ENCODE data around the gene KAZALD1. TPM values are rescaled to one million over a fixed set of nuclear protein-coding genes. Genes with fewer than 3 reads are reported as not detected.
"Not testable (repeated sequence)": the region's sequence is repeated elsewhere in the genome, so short reads cannot be mapped to it uniquely, and the experiment has no call there.

Gene KAZALD1
- total RNA-seq, 1 experiment from 2014 or later, result 15.1 TPM

DNA sequence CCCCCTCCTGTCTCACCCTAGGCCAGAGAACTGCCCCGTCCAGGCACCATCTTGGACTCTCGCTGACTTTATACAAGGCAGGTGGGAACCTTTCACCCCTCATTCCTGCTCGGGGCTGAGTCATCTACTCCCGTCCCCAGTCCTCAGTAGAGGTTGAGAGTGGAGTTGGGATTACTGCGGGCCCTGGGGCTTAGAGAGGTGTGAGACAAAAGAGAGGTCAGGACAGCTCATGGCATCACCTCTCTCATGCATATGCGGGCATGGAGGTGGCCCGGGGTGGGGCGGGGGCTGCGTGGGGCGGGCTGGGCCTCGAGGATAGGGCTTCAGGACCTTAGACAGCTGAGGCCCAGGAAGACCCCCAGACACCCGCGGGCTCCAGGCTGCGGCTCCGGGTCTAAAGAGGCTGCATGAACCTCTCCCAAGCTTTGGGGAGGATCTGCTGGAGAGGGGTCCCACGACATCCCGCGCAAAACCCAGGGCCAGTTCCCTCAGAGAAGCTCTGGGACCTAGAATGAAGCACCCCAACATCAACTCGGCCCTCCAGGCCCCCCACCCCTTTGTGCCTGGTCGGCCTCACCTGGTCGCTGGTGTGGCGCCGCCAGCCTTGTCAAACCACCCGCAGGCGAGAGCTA, 31.2 kb upstream of the KAZALD1 start:
- DNase-seq (ENCODE audit: low read depth), result no peak

DNA sequence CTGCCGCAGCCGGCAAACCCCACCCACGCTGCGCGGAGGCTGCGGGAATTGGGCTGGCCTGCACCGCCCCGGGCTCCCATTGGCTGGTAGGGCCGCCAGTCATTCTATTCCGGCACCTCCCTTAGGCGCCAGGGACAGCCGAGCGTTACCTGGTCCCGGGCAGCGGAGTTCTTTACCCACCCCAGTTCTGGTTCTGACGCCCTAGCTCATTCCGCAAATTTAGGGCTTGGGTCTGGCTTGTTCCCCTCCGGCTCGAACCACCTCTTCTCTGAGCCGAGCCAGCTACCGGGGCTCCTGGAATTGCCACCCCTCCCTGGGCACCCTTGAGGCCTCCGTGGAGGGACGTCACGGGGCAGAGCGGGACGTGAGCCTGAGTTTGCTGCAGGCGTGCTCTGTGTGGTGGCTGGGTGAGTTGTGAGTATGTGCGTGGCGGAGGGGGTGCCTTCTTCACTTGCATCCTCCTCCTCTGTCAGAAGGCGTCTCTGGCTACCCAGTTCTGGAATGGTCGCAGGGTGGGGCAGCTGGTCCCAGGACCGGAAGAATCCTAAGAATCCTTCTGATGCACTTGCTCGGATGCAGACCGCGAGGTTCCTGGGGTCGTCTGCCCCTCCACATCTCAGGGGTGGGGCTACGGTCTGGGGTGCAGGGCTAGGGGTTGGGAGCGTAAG, 30.5 kb upstream of the KAZALD1 start, which contains the start of the genes PDZD7 and SFXN3:
Gene PDZD7, minus strand, starts transcription at position 2 of the 668 bp plus-strand sequence. CDS start 910 bp downstream, outside the sequence.
Gene SFXN3, plus strand, starts transcription at position 107 of the 668 bp plus-strand sequence. CDS start 3,461 bp downstream, outside the sequence.
- DNase-seq (ENCODE audit: low read depth), result peak; percentile 81

DNA sequence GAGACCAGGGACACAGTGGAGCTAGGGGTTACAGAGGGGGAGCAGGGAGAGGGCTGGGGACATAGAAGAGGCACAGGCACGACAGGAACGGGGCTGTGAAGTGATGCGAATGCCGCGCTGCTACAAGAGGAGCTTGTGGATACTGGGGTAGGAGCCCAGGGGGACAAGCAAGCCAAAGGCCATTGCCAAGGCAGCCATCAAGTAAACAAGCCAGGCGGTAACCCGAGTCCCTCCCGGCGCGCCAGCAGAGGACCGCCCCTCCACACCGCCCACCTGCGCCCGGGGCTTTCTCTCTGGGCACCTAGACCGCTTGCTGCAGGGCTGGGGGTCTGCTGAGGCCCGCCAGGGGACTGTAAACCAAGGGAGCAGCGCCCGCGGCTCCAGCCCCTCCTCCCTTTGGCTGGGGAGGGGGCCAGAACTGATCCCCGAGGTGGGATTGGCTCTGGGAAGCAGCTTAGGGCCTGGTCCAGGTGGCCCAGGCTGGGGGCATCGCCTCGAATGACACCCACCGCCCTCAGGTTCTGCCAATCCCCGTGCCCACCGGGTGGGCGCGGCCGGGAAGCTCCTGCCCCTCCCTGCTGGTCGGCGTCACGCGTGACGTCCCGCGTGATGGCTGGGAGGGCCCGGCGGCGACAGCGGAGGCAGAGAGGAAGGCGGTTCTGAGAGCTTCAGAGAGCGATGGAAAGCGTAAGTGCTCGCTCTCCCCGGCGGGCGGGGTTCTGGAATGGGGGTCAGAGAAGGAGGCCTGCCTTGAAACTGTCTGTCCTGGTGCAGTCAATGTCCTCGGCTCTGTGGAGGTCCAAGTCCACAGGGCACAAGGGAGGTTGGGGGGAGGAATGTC, 29.8 kb upstream of the KAZALD1 start:
- DNase-seq (ENCODE audit: low read depth), result peak; percentile 65

DNA sequence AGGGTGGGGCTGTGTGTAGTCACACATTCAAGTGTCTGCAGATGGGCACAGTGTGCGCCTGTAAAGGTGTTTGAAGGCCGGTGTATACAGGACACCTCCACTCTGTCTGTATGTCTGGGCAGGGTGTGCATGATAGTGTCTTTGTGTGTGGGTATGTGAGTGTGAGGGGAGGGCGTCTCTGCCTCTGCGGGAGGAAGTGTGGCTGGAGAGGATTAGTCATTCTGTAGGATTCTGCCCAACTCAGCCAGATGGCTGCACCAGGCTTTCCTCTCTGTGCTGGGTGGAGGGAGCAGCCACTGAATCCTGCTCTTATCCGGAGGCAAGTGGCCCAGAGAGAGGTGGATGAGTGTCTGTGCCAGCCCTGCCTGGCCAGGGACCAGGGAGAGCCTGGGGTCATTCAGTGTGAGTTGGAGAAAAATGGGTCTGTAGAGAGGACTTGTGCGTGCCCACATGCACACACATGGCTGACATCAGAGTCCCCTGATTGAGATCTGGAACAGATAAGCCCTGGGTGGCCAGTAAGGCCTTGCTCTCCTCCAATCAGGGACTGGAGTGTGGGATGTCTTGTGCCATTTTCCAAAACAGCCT, 29.1 kb upstream of the KAZALD1 start:
- peak; percentile 83 for DNase-seq (ENCODE audit: low read depth)

DNA sequence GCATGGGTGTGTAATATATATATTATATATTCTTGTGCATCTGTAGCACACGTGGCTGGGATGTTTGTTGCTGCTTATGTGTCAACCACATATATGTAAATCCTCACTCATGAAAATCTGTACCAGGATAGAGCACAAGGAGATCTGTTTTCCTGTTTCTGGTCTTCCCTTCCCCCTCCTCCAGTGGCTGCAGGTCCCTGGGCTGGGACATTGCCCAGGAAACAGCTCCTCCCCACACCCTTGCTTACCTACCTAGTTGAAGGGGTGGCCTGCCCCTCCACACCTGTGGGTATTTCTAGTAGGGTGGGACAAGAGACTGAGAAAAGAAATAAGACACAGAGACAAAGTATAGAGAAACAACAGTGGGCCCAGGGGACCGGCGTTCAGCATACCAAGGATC, 28.5 kb upstream of the KAZALD1 start:
- no peak for DNase-seq (ENCODE audit: low read depth)

DNA sequence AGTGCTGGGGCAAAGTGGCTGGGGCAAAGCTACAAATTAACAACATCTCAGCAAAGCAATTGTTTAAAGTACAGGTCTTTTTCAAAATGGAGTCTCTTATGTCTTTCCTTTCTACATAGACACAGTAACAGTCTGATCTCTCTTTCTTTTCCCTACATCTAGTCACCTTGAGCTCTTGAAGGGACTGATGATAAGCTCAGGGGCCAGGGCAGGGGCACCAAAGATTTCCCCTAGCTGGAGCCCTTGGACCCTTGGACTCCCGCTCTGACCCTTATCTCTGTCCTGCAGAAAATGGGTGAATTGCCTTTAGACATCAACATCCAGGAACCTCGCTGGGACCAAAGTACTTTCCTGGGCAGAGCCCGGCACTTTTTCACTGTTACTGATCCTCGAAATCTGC, 27.4 kb upstream of the KAZALD1 start:
- DNase-seq (ENCODE audit: low read depth), result not testable (repeated sequence)

DNA sequence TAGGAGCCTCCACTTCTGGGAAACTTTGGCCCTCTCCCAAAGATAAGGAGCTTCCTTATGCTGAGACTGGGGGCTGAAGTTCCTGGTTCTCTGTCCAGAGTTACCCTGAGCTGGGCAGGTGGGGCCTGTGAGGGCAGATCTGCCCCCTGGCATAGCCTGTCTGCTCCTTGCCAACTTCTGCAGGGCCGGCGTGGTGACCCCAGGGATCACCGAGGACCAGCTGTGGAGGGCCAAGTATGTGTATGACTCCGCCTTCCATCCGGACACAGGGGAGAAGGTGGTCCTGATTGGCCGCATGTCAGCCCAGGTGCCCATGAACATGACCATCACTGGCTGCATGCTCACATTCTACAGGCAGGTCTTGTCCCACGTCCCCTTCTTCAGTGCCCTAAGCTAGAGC, 26.5 kb upstream of the KAZALD1 start:
- no peak for DNase-seq (ENCODE audit: low read depth)

DNA sequence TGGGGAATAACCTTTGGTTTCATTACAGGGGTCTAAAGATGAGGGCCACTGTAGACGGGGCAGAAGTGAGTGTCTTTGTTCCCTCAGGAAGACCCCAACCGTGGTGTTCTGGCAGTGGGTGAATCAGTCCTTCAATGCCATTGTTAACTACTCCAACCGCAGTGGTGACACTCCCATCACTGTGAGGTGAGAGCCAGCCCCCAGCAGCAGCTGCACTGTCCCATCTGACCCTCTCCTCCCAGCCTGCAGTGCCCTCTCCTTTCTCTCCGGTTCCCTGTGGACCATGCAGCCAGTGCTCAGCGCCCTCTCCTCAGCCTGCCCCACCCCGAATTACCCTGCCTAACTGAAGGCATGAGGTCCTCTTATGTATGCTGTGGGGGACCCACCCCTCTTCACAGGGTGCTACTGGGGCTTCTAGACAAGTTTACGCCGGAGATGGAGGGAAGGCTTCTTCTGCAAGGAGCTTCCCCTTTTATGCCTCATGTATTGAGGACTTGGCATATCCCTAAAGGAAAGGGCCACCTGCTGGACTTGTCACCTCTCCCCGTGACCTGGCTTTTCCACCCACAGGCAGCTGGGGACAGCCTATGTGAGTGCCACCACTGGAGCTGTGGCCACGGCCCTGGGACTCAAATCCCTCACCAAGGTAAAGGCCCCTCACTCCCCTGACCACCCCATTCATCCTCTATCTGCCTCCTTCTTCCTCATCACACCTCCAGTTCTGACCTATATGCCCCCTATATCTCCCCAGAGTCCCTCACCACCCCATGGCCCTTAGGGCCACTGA, 25.7 kb upstream of the KAZALD1 start:
- no peak for DNase-seq (ENCODE audit: low read depth)

DNA sequence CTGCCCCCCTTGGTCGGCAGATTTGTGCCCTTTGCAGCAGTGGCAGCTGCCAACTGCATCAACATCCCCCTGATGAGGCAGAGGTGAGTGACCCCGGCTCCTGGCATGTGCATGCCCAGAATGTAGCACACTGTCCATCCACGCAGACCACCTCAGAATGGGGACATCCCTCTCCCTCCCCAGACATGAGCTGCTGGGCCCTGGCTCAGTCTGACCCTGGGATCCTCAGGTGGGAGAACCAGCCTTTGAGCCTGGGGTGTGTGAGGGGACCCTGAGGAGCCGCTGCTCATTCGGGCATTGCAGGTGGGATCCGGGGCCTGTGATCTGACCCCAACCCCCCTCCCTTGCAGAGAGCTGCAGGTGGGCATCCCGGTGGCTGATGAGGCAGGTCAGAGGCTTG, 25.1 kb upstream of the KAZALD1 start:
- DNase-seq (ENCODE audit: low read depth), result no peak

DNA sequence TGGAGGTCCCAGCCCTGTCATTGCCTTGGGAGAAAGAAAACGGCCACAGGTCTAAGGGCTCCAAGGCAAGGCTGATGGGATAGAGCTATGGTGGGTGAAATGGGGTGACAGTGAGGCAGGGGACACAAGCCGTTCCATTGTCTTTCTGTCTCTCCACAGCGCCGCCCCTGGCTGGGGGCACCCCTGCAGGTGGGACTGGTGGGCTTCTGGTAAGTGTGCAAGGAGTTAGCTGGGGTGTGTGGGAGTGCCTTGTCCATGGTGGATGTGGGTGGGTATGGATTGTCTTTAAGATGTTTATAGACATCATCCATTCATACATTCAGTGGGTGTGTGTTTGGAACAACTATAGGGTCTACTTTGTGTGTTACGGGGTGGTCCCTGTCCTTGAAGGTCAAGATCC, 23.3 kb upstream of the KAZALD1 start:
- DNase-seq (ENCODE audit: low read depth), result no peak

DNA sequence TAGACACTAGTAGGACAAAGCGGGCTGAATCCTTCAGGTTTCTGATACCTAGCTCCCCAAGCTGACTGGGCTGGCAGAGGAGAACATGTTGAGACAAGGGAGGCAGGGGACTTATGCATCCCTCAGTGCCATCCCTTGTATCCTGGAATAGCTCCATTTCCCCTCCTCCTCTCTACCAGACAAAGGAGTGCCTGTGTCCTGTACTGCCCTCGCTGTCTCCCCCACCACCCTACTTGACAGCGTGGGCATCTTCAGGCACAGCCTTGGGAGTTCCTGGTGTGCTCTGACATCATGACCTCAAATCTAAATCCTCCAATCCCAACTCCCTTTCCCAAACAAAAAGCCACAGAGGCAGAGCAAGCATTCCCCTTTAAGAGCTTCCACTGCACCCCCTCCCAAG, 21.7 kb upstream of the KAZALD1 start:
- DNase-seq (ENCODE audit: low read depth), result no peak

DNA sequence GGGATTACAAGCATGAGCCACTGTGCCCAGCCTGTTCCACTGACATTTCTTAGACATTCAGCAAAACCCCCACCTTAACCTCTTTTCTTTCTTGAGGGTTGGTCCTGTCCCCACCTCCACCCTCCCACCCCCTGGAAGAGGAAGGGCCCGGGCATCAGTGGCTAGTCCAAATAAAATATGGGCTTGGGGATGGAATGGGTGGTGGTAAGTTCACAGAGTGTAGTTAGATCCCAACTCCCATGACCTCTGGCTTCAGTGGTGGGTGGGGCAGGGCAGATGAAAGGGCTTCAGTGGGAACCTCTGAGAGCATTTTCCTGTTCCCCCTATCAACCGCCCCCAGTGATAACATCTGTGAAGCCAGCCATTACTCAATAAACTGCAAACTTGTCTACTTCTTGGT, 20.9 kb upstream of the KAZALD1 start:
- DNase-seq (ENCODE audit: low read depth), result no peak

DNA sequence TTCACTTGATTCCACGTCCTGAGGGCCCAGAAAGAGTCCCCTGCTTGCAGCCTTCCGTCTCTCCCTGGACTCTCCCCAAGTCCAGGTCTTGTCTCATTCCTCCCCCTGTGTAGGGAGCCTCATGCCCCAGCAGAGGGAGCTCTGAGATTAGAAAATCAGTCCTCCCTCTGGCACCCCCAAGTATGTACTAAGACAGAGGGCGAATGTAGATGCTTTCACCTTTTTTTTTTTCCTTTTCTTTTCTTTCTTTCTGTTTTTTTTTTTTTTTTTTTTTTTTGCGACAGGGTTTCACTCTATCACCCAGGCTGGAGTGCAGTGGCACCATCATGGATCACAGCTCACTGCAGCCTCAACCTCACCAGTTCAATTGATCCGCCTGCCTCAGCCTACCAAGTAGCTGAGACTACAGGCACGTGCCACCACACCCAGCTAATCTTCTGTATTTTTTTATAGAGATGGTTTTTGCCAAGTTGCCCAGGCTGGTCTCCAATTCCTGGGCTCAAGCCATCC, 20.5 kb upstream of the KAZALD1 start:
- peak; percentile 88 for DNase-seq (ENCODE audit: low read depth)

DNA sequence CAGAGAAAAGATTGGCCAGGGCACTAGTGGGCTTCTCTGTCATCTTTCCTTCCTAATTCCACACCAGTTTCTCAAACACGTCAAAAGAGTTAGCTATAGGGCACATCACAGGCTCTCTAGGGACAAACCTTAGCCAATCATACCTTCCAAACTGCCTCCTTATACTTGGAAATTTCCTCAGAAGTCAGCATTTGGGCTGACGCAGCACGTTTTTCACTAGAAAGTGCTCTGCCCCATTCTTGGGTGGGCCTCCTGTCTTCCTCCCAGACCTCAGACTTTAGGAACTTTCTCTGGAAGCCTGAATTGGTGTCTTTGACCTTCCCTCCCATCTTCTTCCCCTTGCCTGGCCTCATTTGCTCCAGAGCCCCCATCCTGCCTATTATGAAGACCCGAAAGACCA, 19.7 kb upstream of the KAZALD1 start:
- no peak for DNase-seq (ENCODE audit: low read depth)

DNA sequence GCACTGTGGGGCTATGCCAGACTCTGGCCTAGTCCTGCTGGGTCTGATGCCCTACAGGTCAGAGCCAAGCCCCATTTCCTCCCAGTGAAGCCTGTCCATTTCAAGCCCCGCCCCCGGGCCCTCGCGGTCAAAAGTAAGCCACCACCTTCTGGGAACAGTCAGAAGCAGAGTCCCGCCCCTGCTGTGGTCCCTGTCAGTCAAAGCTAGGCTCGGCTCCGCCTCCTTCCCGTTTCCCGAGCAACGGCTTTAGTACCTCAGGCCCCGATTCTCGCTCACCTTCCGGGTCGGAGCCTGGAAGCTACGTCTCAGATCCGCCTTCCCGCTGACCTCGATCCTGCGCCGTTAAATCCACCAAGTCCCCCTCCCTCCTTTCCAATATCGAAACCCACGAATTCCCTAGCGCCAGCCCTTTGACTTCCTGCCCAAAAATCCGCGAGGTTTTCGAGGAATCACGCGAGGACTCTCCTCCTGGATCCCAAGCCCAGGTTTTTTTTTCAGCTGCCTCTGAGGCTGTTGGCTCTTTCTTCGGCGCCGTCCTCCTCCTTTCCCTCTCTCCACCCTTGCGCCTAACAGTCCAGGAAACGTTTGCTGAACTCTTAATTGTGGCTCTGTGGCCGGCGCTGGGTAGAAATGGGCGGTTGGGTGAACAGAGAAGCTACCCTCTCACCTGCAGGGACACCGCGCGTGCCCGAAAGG, 19.0 kb upstream of the KAZALD1 start:
- DNase-seq (ENCODE audit: low read depth), result peak; percentile 98

DNA sequence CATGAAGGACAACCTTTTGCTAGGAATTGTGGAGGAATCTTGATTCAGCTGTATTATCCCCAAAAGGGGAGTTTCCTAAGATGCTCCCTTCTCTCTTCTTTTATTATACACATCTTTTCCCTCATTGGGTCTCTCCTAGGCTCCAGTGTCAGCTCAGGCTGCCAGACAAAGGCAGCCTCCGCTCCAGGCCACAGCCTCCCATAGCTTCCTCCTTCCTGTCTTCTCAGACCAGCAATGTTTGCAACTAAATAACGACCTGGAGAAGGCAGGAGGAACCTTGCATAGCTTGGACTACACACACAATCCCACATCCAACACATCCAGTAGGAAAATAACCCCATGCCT, 18.5 kb upstream of the KAZALD1 start:
- peak; percentile 17 for DNase-seq (ENCODE audit: low read depth)

DNA sequence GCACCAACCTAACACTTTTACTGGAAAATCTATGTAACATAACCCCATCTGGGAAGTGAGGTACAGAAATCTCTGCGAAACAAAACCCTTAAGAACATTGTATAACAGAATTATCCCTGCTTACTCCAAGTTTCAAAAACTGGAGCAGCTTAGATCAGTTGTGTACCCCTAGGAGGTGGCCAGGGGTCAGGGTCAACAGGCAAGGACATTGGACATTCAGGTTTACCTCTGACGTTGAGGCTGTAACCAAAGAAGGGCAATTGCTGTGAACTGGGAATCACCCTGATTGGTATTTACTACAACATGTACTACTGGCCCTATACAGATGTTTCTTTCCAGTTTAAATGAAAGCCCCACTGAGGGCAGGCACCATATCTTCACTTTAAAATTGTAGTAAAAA, 17.7 kb upstream of the KAZALD1 start:
- no peak for DNase-seq (ENCODE audit: low read depth)

DNA sequence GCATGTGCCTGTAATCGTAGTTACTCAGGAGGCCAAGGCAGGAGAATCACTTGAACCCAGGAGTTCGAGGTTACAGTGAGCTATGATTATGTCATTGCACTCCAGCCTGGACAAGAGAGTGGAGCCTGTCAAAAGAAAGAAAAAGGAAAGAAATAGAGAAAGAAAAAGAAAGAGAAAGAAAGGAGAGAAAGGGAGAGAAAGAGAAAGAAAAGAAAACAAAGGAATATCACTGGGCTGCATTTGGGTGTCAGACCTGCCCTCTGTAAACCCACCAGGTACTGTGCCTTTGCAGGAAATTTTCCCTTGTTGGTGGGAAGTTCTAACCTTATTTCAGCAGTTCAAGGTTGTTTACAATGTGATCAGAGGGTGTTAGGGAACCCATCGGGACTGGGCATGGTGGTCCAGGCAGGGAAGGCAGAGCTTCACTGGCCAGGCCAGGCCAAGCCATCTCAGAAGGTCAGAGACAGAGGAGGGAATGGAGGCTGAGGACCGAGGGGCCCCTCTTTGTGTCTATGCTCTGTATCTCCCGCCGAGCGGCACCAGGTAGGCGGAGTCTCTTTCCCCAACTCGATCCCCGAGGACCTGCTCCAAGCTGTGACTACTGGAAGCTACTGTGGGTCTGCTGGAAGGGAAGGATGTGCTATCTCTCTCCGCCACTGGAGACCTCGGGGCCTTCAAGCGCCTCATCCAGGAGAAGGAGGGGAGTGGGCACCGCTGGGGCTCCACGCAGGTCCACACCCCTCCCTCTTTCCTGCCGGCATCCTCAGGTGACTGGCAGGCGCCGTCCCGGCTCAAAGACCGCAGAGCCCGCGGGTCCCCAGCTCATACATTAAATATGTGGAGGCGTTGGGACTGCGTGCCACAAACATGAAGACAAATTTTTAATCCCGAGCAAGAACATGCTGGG, 15.2 kb upstream of the KAZALD1 start:
- DNase-seq (ENCODE audit: low read depth), result no peak

DNA sequence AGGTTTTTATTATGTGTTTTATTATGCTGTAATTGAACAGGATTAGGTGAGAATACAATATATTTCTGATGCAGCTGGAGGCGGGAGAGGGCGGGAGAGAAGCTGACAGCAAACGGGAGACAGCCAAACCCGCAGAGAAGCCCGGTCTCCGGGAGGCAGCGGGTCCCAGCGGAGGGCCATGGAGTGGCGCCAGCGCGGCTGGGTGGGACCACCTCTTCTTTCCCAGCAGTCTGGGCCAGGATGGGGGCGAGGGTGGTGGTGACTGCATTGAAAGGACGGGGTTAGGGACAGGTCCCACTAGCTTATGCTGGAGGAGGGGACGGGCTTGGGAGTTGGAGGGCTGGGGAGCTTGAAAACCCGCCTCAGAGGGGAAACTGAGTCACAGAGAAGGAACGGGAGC, 14.5 kb upstream of the KAZALD1 start:
- DNase-seq (ENCODE audit: low read depth), result no peak

Data from LHCN-M2 (cell line).